SU-DHL-6 (cell line): ENCODE results near the gene STK17A.

ENCODE experiments used
- H2AFZ ChIP-seq: fragments of 200-600 bp; sonication (generic); 2 replicates; pipeline ENCODE4 v1.6.1; 2014; ENCODE audit warnings: low read depth, mild to moderate bottlenecking, moderate library complexity, mixed read lengths, antibody characterized with exemption, low read length; ENCODE audit not compliant: severe bottlenecking
- H3F3A ChIP-seq: fragments of 200-600 bp; shearing (Covaris generic); 2 replicates; pipeline ENCODE4 v1.6.0; 2016; ENCODE audit warnings: antibody characterized with exemption, mild to moderate bottlenecking; ENCODE audit not compliant: insufficient read depth
- H3K27ac ChIP-seq: fragments of 200-600 bp; sonication (generic); 2 replicates; pipeline ENCODE4 v1.5.1; 2016; ENCODE audit warnings: low read depth, mild to moderate bottlenecking, low read length, moderate library complexity, mixed read lengths
- H3K27me3 ChIP-seq: fragments of 200-600 bp; sonication (generic), shearing (Covaris generic); 2 replicates; pipeline ENCODE4 v1.6.0; 2014; ENCODE audit warnings: mild to moderate bottlenecking, low read length
- H3K36me3 ChIP-seq: fragments of 200-600 bp; sonication (generic); 2 replicates; pipeline ENCODE4 v1.6.1; 2014; ENCODE audit warnings: mild to moderate bottlenecking, low read length, mixed read lengths
- H3K4me2 ChIP-seq: fragments of 300-600, 200-600 bp; shearing (Covaris generic), sonication (generic); 2 replicates; pipeline ENCODE4 v1.6.0; 2014; ENCODE audit warnings: low read length, low read depth, mild to moderate bottlenecking; ENCODE audit not compliant: poor library complexity, severe bottlenecking
- H3K4me3 ChIP-seq: fragments of 200-600 bp; sonication (generic); 2 replicates; pipeline ENCODE4 v1.5.1; 2014; ENCODE audit warnings: antibody characterized with exemption, low read length, mild to moderate bottlenecking, mixed read lengths; ENCODE audit not compliant: insufficient read depth, poor library complexity, severe bottlenecking
- H3K79me2 ChIP-seq: fragments of 200-600 bp; sonication (generic); 2 replicates; pipeline ENCODE4 v1.6.1; 2014; ENCODE audit warnings: mild to moderate bottlenecking, low read length, moderate library complexity; ENCODE audit not compliant: insufficient read depth
- H3K9ac ChIP-seq: fragments of 200-600 bp; sonication (generic); 2 replicates; pipeline ENCODE4 v1.7.0; 2014; ENCODE audit warnings: mild to moderate bottlenecking, low read length
- H3K9me2 ChIP-seq: fragments of 200-600 bp; sonication (generic); replicated peaks from 2 replicates; pipeline ENCODE4 v1.6.1; 2014; ENCODE audit warnings: low read length; ENCODE audit not compliant: insufficient read depth
- H3K9me3 ChIP-seq: fragments of 200-600 bp; sonication (generic); 2 replicates; pipeline ENCODE4 v1.6.1; 2014; ENCODE audit warnings: low read length, mixed read lengths; ENCODE audit not compliant: insufficient read depth
- H4K20me1 ChIP-seq: fragments of 200-600 bp; sonication (generic); 2 replicates; pipeline ENCODE4 v1.6.1; 2014; ENCODE audit warnings: low read depth, mild to moderate bottlenecking, antibody characterized with exemption, low read length, moderate library complexity, mixed read lengths
- CTCF ChIP-seq: fragments of 200-600 bp; sonication (generic); IDR thresholded peaks from one replicate; pipeline ENCODE4 v1.5.1; 2017; ENCODE audit warnings: antibody characterized with exemption, mild to moderate bottlenecking, low read length, moderate library complexity; ENCODE audit not compliant: insufficient read depth, poor library complexity, severe bottlenecking
- EZH2phosphoT487 ChIP-seq: fragments of 200-600 bp; sonication (generic), shearing (Covaris generic); conservative IDR thresholded peaks from 2 replicates; pipeline ENCODE4 v1.6.1; 2018; ENCODE audit warnings: mild to moderate bottlenecking, antibody characterized with exemption, low read length, moderate library complexity, mixed read lengths

The STK17A gene

GRCh38 chr7:43656997-43657396 lies 74.1 kb downstream of the STK17A start:
- Histone ChIP-seq H3K27me3 (no peaks in the 10 kb centered on the region), H3K9me3 (no peaks in the 10 kb centered on the region), H3K27ac (peak overlapping the region; percentile 47; the same call in 1 of the 2 replicates), H3K9ac (no peak overlapping the region), H2AFZ (no peak overlapping the region), H3K4me2 (no peak overlapping the region), H3K9me2 (no peaks in the 10 kb centered on the region), H3F3A (peaks cover 45% of the 10 kb centered on the region), H3K4me3 (no peak overlapping the region), H3K36me3 (0 out of 2 replicates have a peak, but pooled peaks cover 8% of the 10 kb centered on the region), H4K20me1 (no peaks in the 10 kb centered on the region), H3K79me2 (peaks cover 84% of the 10 kb centered on the region)
- TF ChIP-seq CTCF, result no peak
- no peak for TF ChIP-seq EZH2phosphoT487

- Histone ChIP-seq H3F3A (peaks cover 45% of the 10 kb centered on the region), H3K27me3 (no peaks in the 10 kb centered on the region), H2AFZ (no peak overlapping the region), H3K9ac (peak overlapping the region; percentile 50), H4K20me1 (no peaks in the 10 kb centered on the region), H3K9me3 (no peaks in the 10 kb centered on the region), H3K4me2 (peak overlapping the region; percentile 50), H3K9me2 (no peaks in the 10 kb centered on the region), H3K79me2 (peaks cover 87% of the 10 kb centered on the region), H3K27ac (peak overlapping the region; percentile 81), H3K36me3 (0 out of 2 replicates have a peak, but pooled peaks cover 13% of the 10 kb centered on the region), H3K4me3 (peak overlapping the region; percentile 2)
- TF ChIP-seq EZH2phosphoT487 (no peak), CTCF (no peak)
Observed at GRCh38 chr7:43658718-43659548, 76.0 kb downstream of the STK17A start.

GRCh38 chr7:43659549-43659896 lies 76.6 kb downstream of the STK17A start:
- Histone ChIP-seq H3K27me3 (no peaks in the 10 kb centered on the region), H3K4me2 (peak overlapping the region; percentile 50), H3F3A (peaks cover 39% of the 10 kb centered on the region), H3K4me3 (peak overlapping the region; percentile 2), H3K9me2 (no peaks in the 10 kb centered on the region), H3K79me2 (peaks cover 87% of the 10 kb centered on the region), H4K20me1 (no peaks in the 10 kb centered on the region), H2AFZ (no peak overlapping the region), H3K9ac (peak overlapping the region; percentile 50), H3K36me3 (0 out of 2 replicates have a peak, but pooled peaks cover 13% of the 10 kb centered on the region), H3K9me3 (no peaks in the 10 kb centered on the region), H3K27ac (peak overlapping the region; percentile 81)
- TF ChIP-seq EZH2phosphoT487 (no peak), CTCF (no peak)
